ENCODE measurements around the gene SMCHD1. TPM values are rescaled to one million over a fixed set of nuclear protein-coding genes. Genes with fewer than 3 reads are reported as not detected.

The SMCHD1 gene
- total RNA-seq, 4 donors from 2014 or later: 41.0 to 179 (median 136) TPM

DNA sequence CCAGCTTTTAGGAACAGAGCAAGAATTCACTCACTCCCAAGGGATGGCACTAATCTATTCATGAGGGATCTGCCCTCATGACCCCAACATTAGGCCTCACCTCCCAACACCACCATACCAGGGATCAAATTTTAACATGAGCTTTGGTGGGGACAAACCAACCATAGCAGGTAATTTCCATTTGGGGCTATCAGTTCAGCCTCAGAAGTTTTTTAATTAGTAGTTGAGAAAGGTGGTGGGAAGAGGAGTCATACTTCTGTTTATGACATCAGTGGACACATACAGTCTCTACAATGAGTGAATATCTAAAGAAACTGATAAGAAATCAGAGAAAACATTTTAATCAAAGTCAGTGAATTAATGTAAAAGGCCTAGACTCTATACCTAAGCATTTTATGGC lies 131.7 kb downstream of the SMCHD1 start:
- in situ Hi-C loops (cut with MboI; ENCODE audit: low pct_ligation_motif_present in 1 of 4, low pct_unique_long_range_greater_than_20kb in 1 of 4, low sequenced_read_pairs in 3 of 4) (no loop called here), intact Hi-C loops (cut with DNase I; ENCODE audit: low total_unique reads) (no loop called here)
- H3K27me3 ChIP-seq: no peaks in the 10 kb centered on the region
- TF ChIP-seq EP300 (IDR thresholded peaks at IDR 0.05; ENCODE audit: low read depth): no peak
- TF ChIP-seq, protein P1, sequence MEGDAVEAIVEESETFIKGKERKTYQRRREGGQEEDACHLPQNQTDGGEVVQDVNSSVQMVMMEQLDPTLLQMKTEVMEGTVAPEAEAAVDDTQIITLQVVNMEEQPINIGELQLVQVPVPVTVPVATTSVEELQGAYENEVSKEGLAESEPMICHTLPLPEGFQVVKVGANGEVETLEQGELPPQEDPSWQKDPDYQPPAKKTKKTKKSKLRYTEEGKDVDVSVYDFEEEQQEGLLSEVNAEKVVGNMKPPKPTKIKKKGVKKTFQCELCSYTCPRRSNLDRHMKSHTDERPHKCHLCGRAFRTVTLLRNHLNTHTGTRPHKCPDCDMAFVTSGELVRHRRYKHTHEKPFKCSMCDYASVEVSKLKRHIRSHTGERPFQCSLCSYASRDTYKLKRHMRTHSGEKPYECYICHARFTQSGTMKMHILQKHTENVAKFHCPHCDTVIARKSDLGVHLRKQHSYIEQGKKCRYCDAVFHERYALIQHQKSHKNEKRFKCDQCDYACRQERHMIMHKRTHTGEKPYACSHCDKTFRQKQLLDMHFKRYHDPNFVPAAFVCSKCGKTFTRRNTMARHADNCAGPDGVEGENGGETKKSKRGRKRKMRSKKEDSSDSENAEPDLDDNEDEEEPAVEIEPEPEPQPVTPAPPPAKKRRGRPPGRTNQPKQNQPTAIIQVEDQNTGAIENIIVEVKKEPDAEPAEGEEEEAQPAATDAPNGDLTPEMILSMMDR (IDR thresholded peaks at IDR 0.05): no peak
- TF ChIP-seq POLR2A (IDR thresholded peaks at IDR 0.05): no peak
- TF ChIP-seq POLR2AphosphoS5 (IDR thresholded peaks at IDR 0.05): no peak
- no peak overlapping the region for H3K27ac ChIP-seq
- no peaks in the 10 kb centered on the region for H3K4me1 ChIP-seq
- H3K4me3 ChIP-seq: no peak overlapping the region
- peaks cover 0 to 55% (median 17%) of the 10 kb centered on the region in 4 donors for H3K36me3 ChIP-seq
- H3K9me3 ChIP-seq: no peaks in the 10 kb centered on the region
- no peak for DNase-seq

DNA sequence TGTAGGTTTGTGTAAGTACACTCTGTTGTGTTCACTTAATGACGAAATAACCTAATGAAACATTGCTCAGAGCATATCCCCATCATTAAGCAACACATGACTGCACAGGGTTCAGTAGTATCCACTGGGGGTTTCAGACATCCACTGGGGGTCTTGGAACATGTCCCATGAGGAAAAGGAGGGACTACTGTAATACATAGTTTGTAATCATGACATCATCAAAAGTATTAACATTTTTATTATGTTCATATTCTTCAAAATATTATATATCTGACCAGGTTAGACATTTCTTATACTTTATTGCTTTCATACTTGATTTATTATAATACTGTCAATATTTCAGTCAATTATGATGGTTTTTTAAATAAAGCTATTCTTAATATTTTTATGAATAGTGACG lies 136.9 kb downstream of the SMCHD1 start:
- H3K36me3 ChIP-seq: peaks cover 0 to 40% (median 13%) of the 10 kb centered on the region in 4 donors
- DNase-seq: no peak
- H3K27ac ChIP-seq: no peak overlapping the region
- no peaks in the 10 kb centered on the region for H3K9me3 ChIP-seq
- no peak for TF ChIP-seq POLR2AphosphoS5 (IDR thresholded peaks at IDR 0.05)
- TF ChIP-seq EP300 (IDR thresholded peaks at IDR 0.05; ENCODE audit: low read depth): no peak
- TF ChIP-seq, protein P1 (IDR thresholded peaks at IDR 0.05): no peak
- no peak for TF ChIP-seq POLR2A (IDR thresholded peaks at IDR 0.05)
- intact Hi-C loops (cut with DNase I; ENCODE audit: low total_unique reads): no loop called here
- WGBS, 2 donors (ENCODE audit: low coverage in 1 of 2): 94 to 100% methylated on average over 2 of the region's 2 CpGs
- no peaks in the 10 kb centered on the region for H3K27me3 ChIP-seq
- no peak overlapping the region for H3K4me3 ChIP-seq
- in situ Hi-C loops (cut with MboI; ENCODE audit: low pct_ligation_motif_present in 1 of 4, low pct_unique_long_range_greater_than_20kb in 1 of 4, low sequenced_read_pairs in 3 of 4): no loop called here
- H3K4me1 ChIP-seq: no peaks in the 10 kb centered on the region

DNA sequence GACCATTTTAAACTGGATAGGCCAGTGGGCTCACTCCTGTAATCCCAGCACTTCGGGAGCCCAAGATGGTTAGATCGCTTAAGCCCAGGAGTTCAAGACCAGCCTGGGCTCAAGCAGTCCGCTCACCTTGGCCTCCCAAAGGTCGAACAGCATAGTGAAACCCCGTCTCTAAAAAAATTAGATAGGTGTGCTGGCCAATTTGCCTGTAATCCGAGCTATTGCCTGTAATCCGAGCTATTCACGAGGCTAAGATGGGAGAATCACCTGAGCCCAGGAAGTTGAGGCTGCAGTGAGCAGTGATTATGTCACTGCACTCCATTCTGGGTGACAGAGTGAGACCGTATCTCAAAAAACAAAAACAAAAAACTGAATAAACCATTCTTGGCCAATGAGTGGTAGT lies 138.6 kb downstream of the SMCHD1 start:
- Histone ChIP-seq H3K4me1 (no peaks in the 10 kb centered on the region), H3K27me3 (no peaks in the 10 kb centered on the region), H3K36me3 (peaks cover 0 to 32% (median 12%) of the 10 kb centered on the region in 4 donors), H3K9me3 (no peaks in the 10 kb centered on the region), H3K27ac (no peak overlapping the region), H3K4me3 (no peak overlapping the region)
- 95 to 100% methylated on average over 1 to 9 of the region's 9 CpGs for WGBS, 2 donors (ENCODE audit: low coverage in 1 of 2)
- TF ChIP-seq POLR2A (IDR thresholded peaks at IDR 0.05) (no peak), POLR2AphosphoS5 (IDR thresholded peaks at IDR 0.05) (no peak), EP300 (IDR thresholded peaks at IDR 0.05; ENCODE audit: low read depth) (no peak)
- in situ Hi-C loops (cut with MboI; ENCODE audit: low pct_ligation_motif_present in 1 of 4, low pct_unique_long_range_greater_than_20kb in 1 of 4, low sequenced_read_pairs in 3 of 4): no loop called here
- intact Hi-C loops (cut with DNase I; ENCODE audit: low total_unique reads): no loop called here
- DNase-seq: no peak

DNA sequence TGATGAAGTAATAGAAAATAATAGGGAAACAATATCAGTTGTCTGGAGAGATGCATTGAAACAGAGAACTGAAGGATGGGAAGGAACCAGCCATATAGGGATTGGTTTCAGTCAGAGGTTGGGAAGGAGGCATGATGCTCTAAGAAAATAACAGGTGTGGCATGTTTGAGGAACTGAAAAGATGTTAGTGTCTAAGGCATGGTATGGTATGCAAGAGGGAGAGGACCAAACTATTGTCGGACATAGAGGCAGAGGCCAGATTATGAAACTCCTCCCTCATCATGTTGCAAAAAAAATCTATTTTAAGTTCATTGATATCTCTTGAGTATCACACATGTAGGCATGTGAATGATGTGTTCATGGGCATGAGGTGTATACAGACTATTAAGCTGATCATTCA lies 142.4 kb downstream of the SMCHD1 start:
- no peaks in the 10 kb centered on the region for H3K27me3 ChIP-seq
- H3K4me3 ChIP-seq: no peak overlapping the region
- no peaks in the 10 kb centered on the region for H3K4me1 ChIP-seq
- intact Hi-C loops (cut with DNase I; ENCODE audit: low total_unique reads) (no loop called here), in situ Hi-C loops (cut with MboI; ENCODE audit: low pct_ligation_motif_present in 1 of 4, low pct_unique_long_range_greater_than_20kb in 1 of 4, low sequenced_read_pairs in 3 of 4) (no loop called here)
- no peak overlapping the region for H3K27ac ChIP-seq
- H3K36me3 ChIP-seq: peaks cover 0 to 38% (median 18%) of the 10 kb centered on the region in 4 donors
- TF ChIP-seq, protein P1 (IDR thresholded peaks at IDR 0.05): no peak
- TF ChIP-seq POLR2A (IDR thresholded peaks at IDR 0.05): no peak
- TF ChIP-seq EP300 (IDR thresholded peaks at IDR 0.05; ENCODE audit: low read depth): no peak
- TF ChIP-seq POLR2AphosphoS5 (IDR thresholded peaks at IDR 0.05): no peak
- DNase-seq: no peak
- WGBS, 2 donors (ENCODE audit: low coverage in 1 of 2): 87 to 100% methylated on average over 1 of the region's 1 CpG
- H3K9me3 ChIP-seq: no peaks in the 10 kb centered on the region

DNA sequence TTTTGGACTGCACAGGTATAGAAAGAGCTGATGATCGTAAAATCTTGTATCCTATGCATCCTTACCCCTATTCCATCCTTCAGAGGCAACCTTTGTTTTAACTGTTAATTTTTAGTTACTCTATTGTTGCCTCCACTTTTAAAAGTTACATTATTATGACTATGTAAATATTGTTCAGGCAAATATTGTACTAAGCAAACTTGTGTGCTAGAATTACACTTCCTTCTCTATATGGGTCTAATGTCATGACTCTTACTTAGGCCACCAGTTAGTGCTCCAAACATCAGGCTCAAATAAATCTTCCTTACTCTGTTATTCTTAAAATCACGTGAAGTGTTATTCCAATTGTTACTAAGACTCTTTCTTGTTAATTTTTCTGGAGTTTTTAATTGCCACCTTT lies 143.8 kb downstream of the SMCHD1 start:
- Histone ChIP-seq H3K9me3 (no peaks in the 10 kb centered on the region), H3K4me1 (no peaks in the 10 kb centered on the region), H3K27ac (no peak overlapping the region), H3K27me3 (no peaks in the 10 kb centered on the region), H3K36me3 (peaks cover 0 to 37% (median 18%) of the 10 kb centered on the region in 4 donors), H3K4me3 (no peak overlapping the region)
- DNase-seq: no peak
- in situ Hi-C loops (cut with MboI; ENCODE audit: low pct_ligation_motif_present in 1 of 4, low pct_unique_long_range_greater_than_20kb in 1 of 4, low sequenced_read_pairs in 3 of 4): no loop called here
- TF ChIP-seq POLR2AphosphoS5 (IDR thresholded peaks at IDR 0.05) (no peak), POLR2A (IDR thresholded peaks at IDR 0.05) (no peak), EP300 (IDR thresholded peaks at IDR 0.05; ENCODE audit: low read depth) (no peak)
- TF ChIP-seq, protein P1 (IDR thresholded peaks at IDR 0.05): no peak
- intact Hi-C loops (cut with DNase I; ENCODE audit: low total_unique reads): no loop called here
- 41 to 58% methylated on average over 2 of the region's 2 CpGs for WGBS, 2 donors (ENCODE audit: low coverage in 1 of 2)

Data from transverse colon (tissue), 4 donors.